Gastrocnemius medialis (tissue), 4 donors: Measurements from ENCODE around the gene CER1. TPM values are rescaled to one million over a fixed set of nuclear protein-coding genes. Genes with fewer than 3 reads are reported as not detected.

Experiments used
- ATAC-seq, 2 donors: fragments of 150-250 bp; one replicate each; pipeline ENCODE4 v1.9.1; 2016
- DNase-seq, 2 donors: peaks; one replicate each; pipeline ENCODE4 v3.0.0-alpha.2; 2019
- H3K27ac ChIP-seq, 4 donors: fragments of 200-600 bp; sonication (generic); 1 replicate in 1 of 4; 2 replicates in 3 of 4; pipeline ENCODE4 v1.5.1; 2016 to 2018; ENCODE audit warnings: mild to moderate bottlenecking in 2 of 4, moderate library complexity in 1 of 4
- H3K27me3 ChIP-seq, 3 donors: fragments of 200-600 bp; sonication (generic) in 2 of 3; 1 replicate in 1 of 3; 2 replicates in 2 of 3; pipeline versions ENCODE4 v1.5.1 to v1.6.0; 2016 to 2019; ENCODE audit warnings: mild to moderate bottlenecking in 1 of 3, moderate library complexity in 1 of 3
- H3K36me3 ChIP-seq, 2 donors: fragments of 200-600 bp; sonication (generic) in 1 of 2; one replicate each; pipeline ENCODE4 v1.5.1; 2017 to 2018
- H3K4me1 ChIP-seq, 2 donors: fragments of 200-600 bp; sonication (generic) in 1 of 2; one replicate each; pipeline ENCODE4 v1.5.1; 2016 to 2017; ENCODE audit warnings: mild to moderate bottlenecking in 2 of 2
- H3K4me3 ChIP-seq, 4 donors: fragments of 200-600 bp; sonication (generic) in 3 of 4; 1 replicate in 1 of 4; 2 replicates in 3 of 4; pipeline ENCODE4 v1.5.1; 2016 to 2019; ENCODE audit warnings: mild to moderate bottlenecking in 2 of 4
- H3K9me3 ChIP-seq, 3 donors: fragments of 200-600 bp; sonication (generic) in 2 of 3; 1 replicate in 1 of 3; 2 replicates in 2 of 3; pipeline ENCODE4 v1.5.1; 2016 to 2019
- POLR2A ChIP-seq, 2 donors: fragments of 450-650 bp; IDR thresholded peaks; one replicate each; pipeline ENCODE4 v1.6.1; 2017; ENCODE audit warnings: antibody characterized with exemption in 2 of 2, mild to moderate bottlenecking in 2 of 2, moderate library complexity in 2 of 2
- in situ Hi-C, 4 donors: fragments of 200-750 bp; cut with MboI; loops; one replicate each; pipeline versions ENCODE4 v1.15.0 to v1.8.0; 2017; ENCODE audit warnings: low sequenced_read_pairs in 4 of 4
- intact Hi-C: fragments of 100-400 bp; cut with DNase I; formaldehyde crosslinking; loops from one replicate; pipeline ENCODE4 v1.15.1; 2023; ENCODE audit warnings: low total_unique reads
- total RNA-seq, 4 donors: library from RNA; depleted of rRNA; stranded (reverse); fragments of >200 nt; gene quantifications; one replicate each; pipeline versions ENCODE4 v1.1.0 to v1.2.3, GENCODE V29; 2016
- TF ChIP-seq, protein P1 (sequence below), 5 experiments: fragments of 450-650 bp in 3 of 5; fragments of 200-600 bp in 2 of 5; sonication (generic) in 2 of 5; IDR thresholded peaks in 4 of 5; conservative IDR thresholded peaks in 1 of 5; 1 replicate in 4 of 5; 2 replicates in 1 of 5; pipeline ENCODE4 v1.5.1; 2016 to 2019; ENCODE audit warnings: antibody characterized with exemption in 5 of 5, mild to moderate bottlenecking in 3 of 5, moderate library complexity in 3 of 5

CER1 gene
- total RNA-seq, 4 donors from 2014 or later: not detected

DNA sequence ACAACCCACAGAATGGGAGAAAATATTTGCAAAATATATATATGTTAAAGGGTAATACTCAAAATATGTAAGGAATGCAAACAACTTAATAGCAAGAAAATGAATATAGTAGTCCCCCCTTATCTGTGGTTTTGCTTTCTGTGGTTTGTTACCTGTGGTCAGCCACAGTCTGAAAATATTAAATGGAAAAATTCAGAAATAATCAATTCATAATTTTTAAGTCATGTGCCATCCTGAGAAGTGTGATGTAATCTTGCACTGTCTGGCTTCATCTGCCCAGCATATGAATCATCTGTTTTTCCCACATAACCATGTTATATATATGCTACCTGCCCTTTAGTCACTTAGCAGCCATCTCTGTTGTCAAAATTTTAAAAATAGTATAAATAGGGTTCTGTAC, 11.7 kb downstream of the CER1 start:
- Histone ChIP-seq H3K27ac (no peak overlapping the region), H3K27me3 (no peaks in the 10 kb centered on the region), H3K9me3 (no peaks in the 10 kb centered on the region), H3K4me3 (no peak overlapping the region), H3K4me1 (no peaks in the 10 kb centered on the region), H3K36me3 (no peaks in the 10 kb centered on the region)
- no peak for TF ChIP-seq POLR2A (IDR thresholded peaks at IDR 0.05)
- TF ChIP-seq, protein P1, sequence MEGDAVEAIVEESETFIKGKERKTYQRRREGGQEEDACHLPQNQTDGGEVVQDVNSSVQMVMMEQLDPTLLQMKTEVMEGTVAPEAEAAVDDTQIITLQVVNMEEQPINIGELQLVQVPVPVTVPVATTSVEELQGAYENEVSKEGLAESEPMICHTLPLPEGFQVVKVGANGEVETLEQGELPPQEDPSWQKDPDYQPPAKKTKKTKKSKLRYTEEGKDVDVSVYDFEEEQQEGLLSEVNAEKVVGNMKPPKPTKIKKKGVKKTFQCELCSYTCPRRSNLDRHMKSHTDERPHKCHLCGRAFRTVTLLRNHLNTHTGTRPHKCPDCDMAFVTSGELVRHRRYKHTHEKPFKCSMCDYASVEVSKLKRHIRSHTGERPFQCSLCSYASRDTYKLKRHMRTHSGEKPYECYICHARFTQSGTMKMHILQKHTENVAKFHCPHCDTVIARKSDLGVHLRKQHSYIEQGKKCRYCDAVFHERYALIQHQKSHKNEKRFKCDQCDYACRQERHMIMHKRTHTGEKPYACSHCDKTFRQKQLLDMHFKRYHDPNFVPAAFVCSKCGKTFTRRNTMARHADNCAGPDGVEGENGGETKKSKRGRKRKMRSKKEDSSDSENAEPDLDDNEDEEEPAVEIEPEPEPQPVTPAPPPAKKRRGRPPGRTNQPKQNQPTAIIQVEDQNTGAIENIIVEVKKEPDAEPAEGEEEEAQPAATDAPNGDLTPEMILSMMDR (IDR thresholded peaks at IDR 0.05 in 4 of 5, conservative IDR thresholded peaks at IDR 0.05 in 1 of 5): no peak
- in situ Hi-C loops: no loop called here
- ATAC-seq: no peak
- no peak for DNase-seq
- intact Hi-C loops: no loop called here

GRCh38 chr9:14706530-14707140, 15.9 kb downstream of the CER1 start:
- TF ChIP-seq, protein P1 (IDR thresholded peaks at IDR 0.05 in 4 of 5, conservative IDR thresholded peaks at IDR 0.05 in 1 of 5): no peak
- TF ChIP-seq POLR2A (IDR thresholded peaks at IDR 0.05): no peak

DNA sequence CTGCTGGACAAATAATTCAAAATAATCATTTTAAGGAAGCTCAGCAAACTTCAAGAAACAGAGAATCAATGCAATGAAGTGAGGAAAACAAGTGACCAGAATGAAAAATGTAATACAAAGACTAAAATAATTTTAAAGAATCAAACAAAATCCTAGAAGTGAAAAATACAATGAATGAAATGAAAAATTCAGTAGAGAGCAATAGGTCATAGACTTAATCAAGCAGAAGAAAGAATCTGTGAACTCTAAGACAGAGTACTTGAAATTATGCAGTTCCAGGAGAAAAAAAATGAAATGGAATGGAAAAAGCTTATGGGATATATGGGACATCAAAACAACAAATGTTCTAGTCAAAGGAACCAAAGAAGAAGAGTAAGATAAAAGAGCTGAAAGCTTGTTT, 17.5 kb downstream of the CER1 start:
- no peak for ATAC-seq
- no peaks in the 10 kb centered on the region for H3K4me1 ChIP-seq
- TF ChIP-seq, protein P1 (IDR thresholded peaks at IDR 0.05 in 4 of 5, conservative IDR thresholded peaks at IDR 0.05 in 1 of 5): no peak
- no peak for TF ChIP-seq POLR2A (IDR thresholded peaks at IDR 0.05)
- no peak overlapping the region for H3K4me3 ChIP-seq
- no peak for DNase-seq
- no peak overlapping the region for H3K27ac ChIP-seq
- no peaks in the 10 kb centered on the region for H3K36me3 ChIP-seq
- in situ Hi-C loops: no loop called here
- intact Hi-C loops: no loop called here
- H3K9me3 ChIP-seq: no peaks in the 10 kb centered on the region
- no peaks in the 10 kb centered on the region for H3K27me3 ChIP-seq

More at GRCh38 chr9:14706530-14707140, 15.9 kb downstream of the CER1 start:
- no peaks in the 10 kb centered on the region for H3K36me3 ChIP-seq
- intact Hi-C loops (no loop called here), in situ Hi-C loops (no loop called here)
- no peaks in the 10 kb centered on the region for H3K9me3 ChIP-seq
- no peak overlapping the region for H3K27ac ChIP-seq
- no peak overlapping the region for H3K4me3 ChIP-seq
- DNase-seq: no peak
- no peak for ATAC-seq
- H3K27me3 ChIP-seq: no peaks in the 10 kb centered on the region
- H3K4me1 ChIP-seq: no peaks in the 10 kb centered on the region

DNA sequence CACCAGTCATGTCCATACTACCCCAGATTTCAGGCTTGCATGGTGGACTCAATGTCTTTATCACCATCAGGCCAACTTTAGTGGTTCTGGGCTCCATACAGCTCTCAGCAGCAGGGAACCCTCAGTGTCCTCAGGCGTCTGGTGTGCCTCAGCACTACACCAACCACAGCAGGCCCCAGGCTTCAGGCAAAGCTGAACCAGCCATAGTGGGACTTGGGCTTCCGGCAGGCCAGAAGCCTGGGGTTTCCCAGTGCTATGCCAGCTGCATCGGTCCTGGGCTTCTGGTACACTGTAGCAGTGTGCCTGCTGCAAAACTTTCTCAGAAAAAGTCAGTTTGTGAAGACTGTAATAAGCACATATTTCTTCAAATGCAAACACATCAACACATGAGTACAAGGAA, 18.3 kb downstream of the CER1 start:
- no peaks in the 10 kb centered on the region for H3K36me3 ChIP-seq
- no peak for TF ChIP-seq POLR2A (IDR thresholded peaks at IDR 0.05)
- TF ChIP-seq, protein P1 (IDR thresholded peaks at IDR 0.05 in 4 of 5, conservative IDR thresholded peaks at IDR 0.05 in 1 of 5): no peak
- no peak overlapping the region for H3K4me3 ChIP-seq
- in situ Hi-C loops: no loop called here
- no peak overlapping the region for H3K27ac ChIP-seq
- H3K27me3 ChIP-seq: no peaks in the 10 kb centered on the region
- intact Hi-C loops: no loop called here
- no peak for DNase-seq
- no peak for ATAC-seq
- no peaks in the 10 kb centered on the region for H3K4me1 ChIP-seq
- H3K9me3 ChIP-seq: no peaks in the 10 kb centered on the region

DNA sequence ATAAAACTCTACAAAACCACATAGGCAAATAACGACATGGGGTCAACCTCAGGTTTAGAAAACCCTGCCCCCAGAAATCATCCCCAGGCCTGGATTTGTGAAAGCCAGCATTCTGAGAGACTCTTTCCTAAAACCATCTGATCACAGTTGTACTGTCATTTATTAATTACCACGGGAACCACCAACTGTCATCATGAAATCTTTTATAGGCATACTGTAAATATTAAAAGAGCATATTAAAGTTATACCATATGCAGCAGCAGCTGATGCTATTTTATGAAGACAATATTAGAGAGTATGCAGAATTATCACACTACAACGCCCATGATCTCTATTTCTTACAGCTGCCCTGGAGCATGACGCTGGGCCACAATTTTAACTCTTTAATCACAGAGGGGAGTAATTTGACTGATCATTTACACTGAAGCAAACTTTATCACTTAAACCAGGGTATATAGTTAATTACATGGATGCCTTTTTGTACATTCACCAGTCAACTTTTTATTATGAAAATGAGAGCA, 20.3 kb downstream of the CER1 start:
- Histone ChIP-seq H3K27ac (no peak overlapping the region), H3K9me3 (no peaks in the 10 kb centered on the region), H3K36me3 (no peaks in the 10 kb centered on the region), H3K27me3 (no peaks in the 10 kb centered on the region), H3K4me3 (no peak overlapping the region), H3K4me1 (no peaks in the 10 kb centered on the region)
- intact Hi-C loops: no loop called here
- ATAC-seq: no peak
- in situ Hi-C loops: no loop called here
- TF ChIP-seq, protein P1 (IDR thresholded peaks at IDR 0.05 in 4 of 5, conservative IDR thresholded peaks at IDR 0.05 in 1 of 5): no peak
- TF ChIP-seq POLR2A (IDR thresholded peaks at IDR 0.05): no peak
- no peak for DNase-seq
